IMR-90 (cell line): ENCODE measurements around the gene IGFBP5. TPM values are rescaled to one million over a fixed set of nuclear protein-coding genes. Genes with fewer than 3 reads are reported as not detected.
A peak's percentile ranks its signal among the peaks of the same experiment; 100 is the strongest.

Experiments
- ATAC-seq: fragments of 200-7000 bp; cut with Tn5 transposase; 2 replicates; pipeline ENCODE4 v1.9.1; 2020; ENCODE audit warnings: low read depth, mild to moderate bottlenecking, moderate library complexity
- BruUV-seq: library from RNA; stranded (reverse); fragments of 400-500 nt; replicated peaks from 2 replicates; lab custom pipeline; 2021; lab: Mats Ljungman, UMichigan
- CTCF ChIA-PET: fragments of 300-600 bp; formaldehyde crosslinking; extraction: SDS; loops from one replicate; lab custom pipeline; 2021; ENCODE audit warnings: antibody characterized with exemption; lab: Yijun Ruan, JAX
- POLR2A ChIA-PET: fragments of 300-600 bp; sonication (Branson Sonifier 250); formaldehyde crosslinking; loops from one replicate; lab custom pipeline; 2022; ENCODE audit warnings: antibody characterized with exemption; ENCODE audit not compliant: unreplicated experiment; lab: Charles Lee
- DNase-seq: peaks from one replicate; pipeline ENCODE4 v3.0.0; 2013
- H2AFZ ChIP-seq: replicated peaks from 2 replicates; pipeline ENCODE3; 2013; ENCODE audit warnings: low read length, mild to moderate bottlenecking; ENCODE audit not compliant: poor library complexity
- H2AK5ac ChIP-seq: 2 replicates; pipeline ENCODE4 v1.6.1; 2013; ENCODE audit warnings: low read depth, low read length, inconsistent platforms
- H2AK9ac ChIP-seq: replicated peaks from 2 replicates; pipeline ENCODE3; 2013; ENCODE audit warnings: mild to moderate bottlenecking, low read depth, low read length, moderate library complexity; ENCODE audit not compliant: poor library complexity
- H2BK120ac ChIP-seq: 2 replicates; pipeline ENCODE4 v1.6.1; 2013; ENCODE audit warnings: low read depth, low read length, inconsistent platforms
- H2BK15ac ChIP-seq: 3 replicates; pipeline ENCODE4 v1.6.1; 2013; ENCODE audit warnings: low read depth, low read length, inconsistent platforms
- H2BK20ac ChIP-seq: 2 replicates; pipeline ENCODE4 v1.6.1; 2013; ENCODE audit warnings: low read depth, mild to moderate bottlenecking, inconsistent platforms, low read length, moderate library complexity
- H2BK5ac ChIP-seq: 2 replicates; pipeline ENCODE4 v1.6.1; 2013; ENCODE audit warnings: mild to moderate bottlenecking, low read depth, low read length, inconsistent platforms; ENCODE audit not compliant: poor library complexity, severe bottlenecking
- H3K14ac ChIP-seq: replicated peaks from 2 replicates; pipeline ENCODE4 v1.6.1; 2013; ENCODE audit warnings: low read depth, low read length, inconsistent platforms
- H3K18ac ChIP-seq: 2 replicates; pipeline ENCODE4 v1.6.1; 2013; ENCODE audit warnings: low read depth, low read length, control low read depth
- H3K23ac ChIP-seq: 2 replicates; pipeline ENCODE4 v1.6.1; 2013; ENCODE audit warnings: low read depth, low read length, inconsistent platforms
- H3K27ac ChIP-seq: 2 replicates; pipeline ENCODE4 v1.5.1; 2013; ENCODE audit warnings: mild to moderate bottlenecking, control low read depth, low read length; ENCODE audit not compliant: insufficient read depth
- H3K27me3 ChIP-seq: 2 replicates; pipeline ENCODE4 v1.6.1; 2013; ENCODE audit warnings: low read length; ENCODE audit not compliant: control insufficient read depth, insufficient read depth
- H3K36me3 ChIP-seq: 2 replicates; pipeline ENCODE4 v1.6.1; 2013; ENCODE audit warnings: low read length, mixed read lengths; ENCODE audit not compliant: control insufficient read depth, insufficient read depth
- H3K4ac ChIP-seq: 2 replicates; pipeline ENCODE4 v1.6.1; 2013; ENCODE audit warnings: low read depth, low read length, inconsistent platforms
- H3K4me1 ChIP-seq: 2 replicates; pipeline ENCODE4 v1.6.1; 2013; ENCODE audit warnings: low read length, mixed read lengths; ENCODE audit not compliant: control insufficient read depth, insufficient read depth
- H3K4me2 ChIP-seq: 2 replicates; pipeline ENCODE4 v1.6.1; 2013; ENCODE audit warnings: low read depth, mild to moderate bottlenecking, control low read depth, low read length, moderate library complexity
- H3K4me3 ChIP-seq: 2 replicates; pipeline ENCODE4 v1.5.1; 2013; ENCODE audit warnings: low read depth, mild to moderate bottlenecking, control low read depth, low read length, moderate library complexity; ENCODE audit not compliant: insufficient read depth
- H3K56ac ChIP-seq: 2 replicates; pipeline ENCODE4 v1.6.1; 2013; ENCODE audit warnings: low read length, inconsistent platforms; ENCODE audit not compliant: insufficient read depth; ENCODE audit errors: extremely low read depth
- H3K79me1 ChIP-seq, 2 experiments: 2 replicates each; pipeline ENCODE4 v1.6.1; 2013; ENCODE audit warnings: low read length in 2 of 2, inconsistent platforms in 1 of 2, low read depth in 1 of 2
- H3K9ac ChIP-seq: 2 replicates; pipeline ENCODE4 v1.6.1; 2013; ENCODE audit warnings: low read depth, low read length, control low read depth
- H3K9me1 ChIP-seq: 2 replicates; pipeline ENCODE4 v1.6.1; 2013; ENCODE audit warnings: low read length, inconsistent platforms; ENCODE audit not compliant: insufficient read depth
- H3K9me3 ChIP-seq: 2 replicates; pipeline ENCODE4 v1.6.1; 2013; ENCODE audit warnings: low read length; ENCODE audit not compliant: control insufficient read depth, insufficient read depth
- H4K20me1 ChIP-seq: 2 replicates; pipeline ENCODE4 v1.6.1; 2013; ENCODE audit warnings: low read length, inconsistent platforms; ENCODE audit not compliant: insufficient read depth
- H4K5ac ChIP-seq: 2 replicates; pipeline ENCODE4 v1.6.1; 2013; ENCODE audit warnings: mild to moderate bottlenecking, low read depth, low read length, control low read depth
- H4K8ac ChIP-seq, 2 experiments: 2 replicates each; pipeline ENCODE4 v1.6.1; 2013; ENCODE audit warnings: low read depth in 2 of 2, low read length in 2 of 2, control low read depth in 1 of 2, inconsistent platforms in 1 of 2
- H4K91ac ChIP-seq: 2 replicates; pipeline ENCODE4 v1.6.1; 2013; ENCODE audit warnings: low read depth, low read length, inconsistent platforms; ENCODE audit not compliant: insufficient read depth
- MAFK ChIP-seq: IDR thresholded peaks from 2 replicates; pipeline ENCODE4 v1.6.1; 2012; ENCODE audit warnings: low read depth, low read length, improper control_type of control experiment
- MXI1 ChIP-seq: IDR thresholded peaks from 2 replicates; pipeline ENCODE4 v1.6.1; 2012; ENCODE audit warnings: low read depth, mild to moderate bottlenecking, low read length, moderate library complexity, borderline replicate concordance
- NFE2L2 ChIP-seq: fragments of 150-350 bp; IDR thresholded peaks from 2 replicates; pipeline ENCODE4 v1.6.1; 2016; ENCODE audit warnings: low read depth, mild to moderate bottlenecking, low read length
- POLR2A ChIP-seq: IDR thresholded peaks from 2 replicates; pipeline ENCODE4 v1.6.1; 2012; ENCODE audit warnings: mild to moderate bottlenecking, low read depth, low read length
- WGBS, 2 experiments: methylation state at CpG; one replicate each; pipeline versions ENCODE4 v1.1.5 to v1.1.7; 2013; ENCODE audit warnings: missing lambda C conversion rate in 2 of 2; ENCODE audit not compliant: insufficient read length in 1 of 2; ENCODE audit errors: extremely low coverage in 2 of 2; 5-methylcytosine and 5-hydroxymethylcytosine counted together
- dilution Hi-C: fragments of 300-500 bp; cut with HindIII; formaldehyde crosslinking; loops from one replicate; pipeline ENCODE4 v1.14.3; 2018; ENCODE audit warnings: low sequenced_read_pairs; ENCODE audit not compliant: unreplicated experiment
- in situ Hi-C: fragments of 300-500 bp; cut with MboI; formaldehyde crosslinking; loops from 3 replicates; pipeline ENCODE4 v1.14.3; 2019; ENCODE audit warnings: low sequenced_read_pairs, inconsistent platforms, mixed read lengths
- intact Hi-C: fragments of 100-400 bp; cut with micrococcal nuclease; formaldehyde crosslinking; loops from 2 replicates; pipeline ENCODE4 v1.10.0; 2022
- polyA plus RNA-seq, 3 experiments: library from polyadenylated mRNA; depleted of rRNA; stranded (reverse); fragments of >200 nt; gene quantifications; 2 replicates each; pipeline ENCODE4 v1.2.3, GENCODE V29; 2012; ENCODE audit warnings: low replicate concordance in 1 of 3
- total RNA-seq: library from RNA; depleted of rRNA; stranded (reverse); fragments of >200 nt; gene quantifications from 2 replicates; pipeline ENCODE4 v1.2.3, GENCODE V29; 2012

Gene IGFBP5
- total and polyA plus RNA-seq, 2 of the 4 experiments (the other 2 are of a cell fraction), result 392 to 1,339 TPM

DNA sequence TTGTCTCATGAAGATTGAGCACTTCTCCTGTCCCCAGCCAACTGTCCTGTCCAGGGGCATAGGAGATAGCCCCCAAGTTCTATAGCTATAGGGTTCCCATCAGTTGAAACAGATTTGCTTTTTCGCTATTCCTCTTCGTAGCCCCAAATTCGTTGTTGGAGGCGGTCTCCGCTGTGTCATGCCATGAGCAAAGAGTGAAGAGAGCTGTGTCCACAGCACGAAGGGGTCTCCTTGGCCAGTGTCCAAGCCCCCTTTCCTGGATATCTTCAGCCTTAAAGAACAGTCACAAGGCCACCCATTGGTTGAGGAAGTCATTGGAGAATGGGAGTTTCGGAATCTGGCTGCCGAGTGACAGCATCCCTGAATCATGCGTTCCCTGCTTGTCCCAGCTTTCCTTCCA is 21.0 kb downstream of the IGFBP5 start:
- in situ Hi-C loops (no loop called here), intact Hi-C loops (no loop called here), dilution Hi-C loops (loop anchor here (25.0 kb wide), 1 partner anchor 162 kb away; no protein-coding TSS in a partner anchor)
- H2BK15ac ChIP-seq, result no peak overlapping the region
- no peak overlapping the region for H4K91ac ChIP-seq
- H3K79me1 ChIP-seq, result peaks cover 0 to 30% of the 10 kb centered on the region in 2 experiments; a peak in 2 of 4 replicates
- no peak overlapping the region for H4K5ac ChIP-seq
- WGBS, 2 experiments, result 100% methylated on average over 1 of the region's 9 CpGs; no CpG with 5 or more reads in 1 of the 2 experiments
- H3K14ac ChIP-seq, result no peak overlapping the region
- H3K4me2 ChIP-seq, result no peak overlapping the region
- H3K23ac ChIP-seq, result no peak overlapping the region
- H3K36me3 ChIP-seq, result peaks cover 60% of the 10 kb centered on the region
- H3K4me3 ChIP-seq, result no peak overlapping the region
- CTCF ChIA-PET, result no interaction called here
- no peak overlapping the region for H2BK120ac ChIP-seq
- no peak overlapping the region for H3K18ac ChIP-seq
- ATAC-seq, result no peak
- no peak overlapping the region for H3K56ac ChIP-seq
- peak overlapping the region; percentile 33 for H2AFZ ChIP-seq
- H2BK20ac ChIP-seq, result no peak overlapping the region
- 0 out of 2 replicates have a peak, but pooled peaks cover 8% of the 10 kb centered on the region for H3K9me1 ChIP-seq
- no peak overlapping the region for H3K4ac ChIP-seq
- H3K9me3 ChIP-seq, result no peaks in the 10 kb centered on the region
- no peak overlapping the region for H3K27ac ChIP-seq
- H3K4me1 ChIP-seq, result no peaks in the 10 kb centered on the region
- H4K20me1 ChIP-seq, result peaks cover 94% of the 10 kb centered on the region
- H2BK5ac ChIP-seq, result no peak overlapping the region
- no peaks in the 10 kb centered on the region for H3K27me3 ChIP-seq
- H4K8ac ChIP-seq, result no peak overlapping the region
- TF ChIP-seq POLR2A, result peak; percentile 14; the same call in 1 of the 2 replicates
- TF ChIP-seq MXI1, result no peak
- TF ChIP-seq MAFK, result no peak
- TF ChIP-seq NFE2L2, result no peak
- H3K9ac ChIP-seq, result no peak overlapping the region
- BruUV-seq, result no TSS peak
- POLR2A ChIA-PET, result no interaction called here
- no peak overlapping the region for H2AK9ac ChIP-seq
- no peak for DNase-seq
- H2AK5ac ChIP-seq, result no peak overlapping the region
